ENCODE measurements around the gene ZNF511. TPM values are rescaled to one million over a fixed set of nuclear protein-coding genes. Genes with fewer than 3 reads are reported as not detected.

The ZNF511 gene
- total RNA-seq, 1 experiment from 2014 or later, result 89.4 TPM

DNA sequence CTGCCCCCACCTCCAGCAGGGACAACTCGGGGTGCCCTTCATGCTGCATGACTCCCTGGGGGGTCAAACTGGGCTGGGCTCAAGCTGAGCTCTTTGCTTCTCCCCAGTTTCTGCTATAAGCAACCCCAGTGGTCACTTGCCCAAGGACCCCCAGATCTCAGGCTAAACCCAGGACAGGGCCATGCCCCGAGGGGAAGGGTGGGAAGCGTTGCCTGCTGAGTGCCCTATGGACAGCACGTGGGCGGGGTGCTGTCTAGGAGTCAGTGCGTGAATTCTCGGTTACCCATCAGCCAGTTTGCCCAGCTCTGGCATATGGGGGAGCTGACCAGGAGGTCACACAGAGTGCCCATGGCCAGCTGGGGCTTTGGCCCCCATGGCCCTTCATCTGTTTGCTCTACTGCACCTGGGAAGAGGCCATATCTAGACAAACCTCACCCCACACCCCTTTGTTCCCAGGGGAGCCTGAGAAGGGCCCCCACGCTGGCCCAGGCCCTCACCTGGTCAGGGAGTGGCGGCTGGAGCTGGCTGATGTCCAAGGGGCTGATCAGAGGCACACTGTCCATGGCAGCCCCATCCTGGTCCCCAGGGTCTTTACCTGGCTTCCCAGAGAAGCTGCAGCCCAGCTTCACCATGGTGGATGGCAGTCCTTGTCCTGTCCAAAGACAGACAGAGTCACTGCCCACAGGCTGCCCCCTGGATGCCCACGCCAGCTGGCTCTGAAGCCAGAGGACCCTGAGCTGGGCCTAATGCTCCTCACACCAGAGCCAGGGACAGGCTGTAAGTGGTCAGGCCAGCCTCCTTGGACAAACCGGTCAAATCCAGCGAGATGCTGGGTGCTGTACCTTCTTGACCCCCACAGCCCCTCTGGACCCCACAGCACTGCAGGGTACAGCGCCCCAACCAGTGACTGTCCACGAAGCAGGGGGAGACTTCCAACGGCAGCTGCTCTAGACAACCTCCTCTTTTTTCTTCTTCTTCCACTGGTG is 19.9 kb downstream of the ZNF511 start:
- Histone ChIP-seq H3K18ac (ENCODE audit: insufficient read length, low read depth, low read length) (no peak overlapping the region), H3K4me1 (ENCODE audit: insufficient read depth, low read length) (no peaks in the 10 kb centered on the region; the same call in 1 of the 2 replicates), H3K79me1 (ENCODE audit: insufficient read depth, low read depth, low read length, poor library complexity, severe bottlenecking) (no peaks in the 10 kb centered on the region), H3T11ph (ENCODE audit: low read length) (no peak overlapping the region), H3K14ac (ENCODE audit: insufficient read depth, low read length) (no peak overlapping the region; the same call in 1 of the 2 replicates), H3K27ac (ENCODE audit: insufficient read length, low read depth, low read length) (no peak overlapping the region), H3K4me2 (ENCODE audit: insufficient read depth, insufficient read length, low read length) (no peak overlapping the region), H4K20me1 (ENCODE audit: control insufficient read depth, insufficient read depth, insufficient read length) (no peaks in the 10 kb centered on the region), H2BK12ac (ENCODE audit: insufficient read length, low read depth, low read length) (no peak overlapping the region), H3K27me3 (ENCODE audit: insufficient read depth, low read length) (peaks cover 25% of the 10 kb centered on the region; the same call in 1 of the 2 replicates), H3K4ac (ENCODE audit: low read depth, low read length) (no peak overlapping the region), H2BK15ac (ENCODE audit: low read depth, low read length) (no peak overlapping the region), H3K23ac (ENCODE audit: insufficient read length, low read depth, low read length) (no peak overlapping the region), H2AFZ (ENCODE audit: low read length) (no peak overlapping the region), H3K79me2 (ENCODE audit: insufficient read depth, low read length) (no peaks in the 10 kb centered on the region), H3K9me3 (ENCODE audit: control insufficient read depth, low read depth, low read length) (no peaks in the 10 kb centered on the region), H2AK5ac (ENCODE audit: insufficient read length, low read length) (no peak overlapping the region), H2BK20ac (ENCODE audit: low read depth, low read length, poor library complexity, severe bottlenecking) (no peak overlapping the region), H2BK120ac (ENCODE audit: low read depth, low read length, poor library complexity, severe bottlenecking) (no peak overlapping the region), H4K91ac (ENCODE audit: insufficient read length, low read depth, low read length) (no peak overlapping the region), H3K9ac (ENCODE audit: extremely low read depth, insufficient read length, low read length) (no peak overlapping the region), H3K23me2 (ENCODE audit: insufficient read length, low read depth, low read length, poor library complexity, severe bottlenecking) (peaks cover 19% of the 10 kb centered on the region), H4K5ac (ENCODE audit: insufficient read length, low read depth, low read length) (no peak overlapping the region), H3K56ac (ENCODE audit: insufficient read length, low read depth, low read length) (no peak overlapping the region), H4K8ac (replicated peaks; ENCODE audit: insufficient read length, low read depth, low read length) (no peak overlapping the region), H2BK5ac (ENCODE audit: insufficient read length, low read length) (no peak overlapping the region)
- no peaks in the 10 kb centered on the region; a peak in 1 of 7 replicates for H3K36me3 Mint-ChIP-seq (ENCODE audit: insufficient read depth in 1 of 3, low read depth in 3 of 3)
- peaks cover 87% of the 10 kb centered on the region for H3K27me3 Mint-ChIP-seq (ENCODE audit: low read depth)
- no peak for DNase-seq
- peaks cover 11% of the 10 kb centered on the region in 2 experiments for H3K9me3 Mint-ChIP-seq
- TF ChIP-seq, protein P1, sequence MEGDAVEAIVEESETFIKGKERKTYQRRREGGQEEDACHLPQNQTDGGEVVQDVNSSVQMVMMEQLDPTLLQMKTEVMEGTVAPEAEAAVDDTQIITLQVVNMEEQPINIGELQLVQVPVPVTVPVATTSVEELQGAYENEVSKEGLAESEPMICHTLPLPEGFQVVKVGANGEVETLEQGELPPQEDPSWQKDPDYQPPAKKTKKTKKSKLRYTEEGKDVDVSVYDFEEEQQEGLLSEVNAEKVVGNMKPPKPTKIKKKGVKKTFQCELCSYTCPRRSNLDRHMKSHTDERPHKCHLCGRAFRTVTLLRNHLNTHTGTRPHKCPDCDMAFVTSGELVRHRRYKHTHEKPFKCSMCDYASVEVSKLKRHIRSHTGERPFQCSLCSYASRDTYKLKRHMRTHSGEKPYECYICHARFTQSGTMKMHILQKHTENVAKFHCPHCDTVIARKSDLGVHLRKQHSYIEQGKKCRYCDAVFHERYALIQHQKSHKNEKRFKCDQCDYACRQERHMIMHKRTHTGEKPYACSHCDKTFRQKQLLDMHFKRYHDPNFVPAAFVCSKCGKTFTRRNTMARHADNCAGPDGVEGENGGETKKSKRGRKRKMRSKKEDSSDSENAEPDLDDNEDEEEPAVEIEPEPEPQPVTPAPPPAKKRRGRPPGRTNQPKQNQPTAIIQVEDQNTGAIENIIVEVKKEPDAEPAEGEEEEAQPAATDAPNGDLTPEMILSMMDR (conservative IDR thresholded peaks at IDR 0.05), result no peak
- no peak overlapping the region for H3K4me3 Mint-ChIP-seq
- no peak overlapping the region for H3K27ac Mint-ChIP-seq
- no CpG with 5 or more reads among the region's 15 CpGs for WGBS (ENCODE audit: extremely low coverage, insufficient read length, low lambda C conversion rate)
- H3K4me1 Mint-ChIP-seq, result peaks cover 14 to 28% of the 10 kb centered on the region in 2 experiments
